Smooth muscle cell (in vitro differentiated cells): Measurements from ENCODE around the gene COLEC12. TPM values are rescaled to one million over a fixed set of nuclear protein-coding genes. Genes with fewer than 3 reads are reported as not detected.

Experiments used
- DNase-seq: peaks from one replicate; lab custom pipeline; 2025; ENCODE audit not compliant: unreplicated experiment; lab: John Stamatoyannopoulos, UW
- H2AFZ ChIP-seq: fragments of 200-600 bp; sonication (generic); 2 replicates; pipeline ENCODE4 v1.6.0; 2016; ENCODE audit warnings: antibody characterized with exemption, low read depth, mild to moderate bottlenecking
- H3F3A ChIP-seq: fragments of 200-600 bp; sonication (generic); 2 replicates; pipeline ENCODE4 v1.6.0; 2017; ENCODE audit warnings: antibody characterized with exemption, low read depth
- H3K27ac ChIP-seq: fragments of 200-600 bp; sonication (generic); 2 replicates; pipeline ENCODE4 v1.5.1; 2016; ENCODE audit warnings: low read depth, mild to moderate bottlenecking
- H3K27me3 ChIP-seq: fragments of 200-600 bp; sonication (generic); 2 replicates; pipeline ENCODE4 v1.6.1; 2016; ENCODE audit warnings: low read depth, mild to moderate bottlenecking
- H3K36me3 ChIP-seq: fragments of 200-600 bp; sonication (generic); 2 replicates; pipeline ENCODE4 v1.5.1; 2016; ENCODE audit warnings: low read depth
- H3K4me1 ChIP-seq: fragments of 200-600 bp; sonication (generic); 2 replicates; pipeline ENCODE4 v1.5.1; 2016; ENCODE audit warnings: low read depth
- H3K4me2 ChIP-seq: fragments of 200-600 bp; sonication (generic); 2 replicates; pipeline ENCODE4 v1.6.0; 2016; ENCODE audit warnings: mild to moderate bottlenecking
- H3K4me3 ChIP-seq: fragments of 200-600 bp; sonication (generic); 2 replicates; pipeline ENCODE4 v1.5.1; 2016; ENCODE audit warnings: mild to moderate bottlenecking
- H3K79me2 ChIP-seq: fragments of 200-600 bp; sonication (generic); 2 replicates; pipeline ENCODE4 v1.6.0; 2016; ENCODE audit warnings: low read depth, mild to moderate bottlenecking
- H3K9ac ChIP-seq: fragments of 200-600 bp; sonication (generic); 2 replicates; pipeline ENCODE4 v1.6.0; 2016; ENCODE audit warnings: low read depth
- H3K9me3 ChIP-seq: fragments of 200-600 bp; sonication (generic); replicated peaks from 2 replicates; pipeline ENCODE4 v1.5.1; 2016; ENCODE audit warnings: low read depth
- H4K20me1 ChIP-seq: fragments of 200-600 bp; sonication (generic); 2 replicates; pipeline ENCODE4 v1.6.0; 2016; ENCODE audit warnings: low read depth
- CTCF ChIP-seq: fragments of 200-600 bp; sonication (generic); IDR thresholded peaks from 2 replicates; pipeline ENCODE4 v1.5.1; 2017; ENCODE audit warnings: borderline replicate concordance, mild to moderate bottlenecking, antibody characterized with exemption; ENCODE audit not compliant: insufficient read depth, poor library complexity, severe bottlenecking
- WGBS: methylation state at CpG from one replicate; pipeline ENCODE4 v1.1.7; 2016; ENCODE audit warnings: low lambda C conversion rate; 5-methylcytosine and 5-hydroxymethylcytosine counted together
- polyA plus RNA-seq: library from polyadenylated mRNA; unstranded; fragments of >200 nt; fragmentation: Nextera tagmentation; extraction: Ambion mirVana; gene quantifications from 2 replicates; pipeline ENCODE4 v1.2.1, GENCODE V29; 2016
- total RNA-seq: library from RNA; depleted of rRNA; stranded (reverse); fragments of >200 nt; gene quantifications from 2 replicates; pipeline ENCODE4 v1.2.3, GENCODE V29; 2014

The COLEC12 gene
- total and polyA plus RNA-seq, 2 experiments from 2014 or later, result 10.8 to 13.7 TPM

GRCh38 chr18:323253-323622 lies 177.3 kb downstream of the COLEC12 start:
- no peak for TF ChIP-seq CTCF
- 57% methylated on average over 2 of the region's 2 CpGs for WGBS
- Histone ChIP-seq H3K4me3 (no peak overlapping the region), H4K20me1 (no peaks in the 10 kb centered on the region), H3K4me2 (peak overlapping the region; percentile 41), H3K79me2 (no peaks in the 10 kb centered on the region), H3K27ac (no peak overlapping the region), H3K4me1 (no peaks in the 10 kb centered on the region), H3K9ac (no peak overlapping the region), H3F3A (peaks cover 5% of the 10 kb centered on the region), H3K36me3 (no peaks in the 10 kb centered on the region), H3K9me3 (no peaks in the 10 kb centered on the region), H2AFZ (no peak overlapping the region), H3K27me3 (no peaks in the 10 kb centered on the region)
- DNase-seq, result no peak

- no peak overlapping the region for H3K4me2 ChIP-seq
- no peak for TF ChIP-seq CTCF
- 94% methylated on average over 5 of the region's 5 CpGs for WGBS
- H3K9ac ChIP-seq, result no peak overlapping the region
- DNase-seq, result no peak
- no peak overlapping the region for H3K27ac ChIP-seq
- H3F3A ChIP-seq, result peaks cover 5% of the 10 kb centered on the region
- no peaks in the 10 kb centered on the region for H3K4me1 ChIP-seq
- H2AFZ ChIP-seq, result no peak overlapping the region
- no peaks in the 10 kb centered on the region for H4K20me1 ChIP-seq
- no peaks in the 10 kb centered on the region for H3K79me2 ChIP-seq
- no peaks in the 10 kb centered on the region for H3K9me3 ChIP-seq
- H3K27me3 ChIP-seq, result no peaks in the 10 kb centered on the region
- H3K36me3 ChIP-seq, result no peaks in the 10 kb centered on the region
- H3K4me3 ChIP-seq, result no peak overlapping the region
These were observed 178.5 kb downstream of the COLEC12 start for GRCh38 chr18:321865-322467.

- Histone ChIP-seq H3K9me3 (no peaks in the 10 kb centered on the region), H3K27me3 (no peaks in the 10 kb centered on the region), H2AFZ (no peak overlapping the region), H3F3A (peaks cover 5% of the 10 kb centered on the region), H3K79me2 (no peaks in the 10 kb centered on the region), H3K27ac (no peak overlapping the region), H4K20me1 (no peaks in the 10 kb centered on the region), H3K9ac (no peak overlapping the region), H3K4me2 (no peak overlapping the region), H3K4me3 (no peak overlapping the region), H3K36me3 (no peaks in the 10 kb centered on the region), H3K4me1 (no peaks in the 10 kb centered on the region)
- no peak for TF ChIP-seq CTCF
- DNase-seq, result no peak
- 89% methylated on average over 1 of the region's 1 CpG for WGBS
These were observed 180.3 kb downstream of the COLEC12 start for GRCh38 chr18:320155-320554.

- TF ChIP-seq CTCF, result no peak
- H3K9ac ChIP-seq, result no peak overlapping the region
- no peaks in the 10 kb centered on the region for H3K36me3 ChIP-seq
- DNase-seq, result no peak
- H3K27ac ChIP-seq, result no peak overlapping the region
- no peaks in the 10 kb centered on the region for H3K4me1 ChIP-seq
- H3K4me2 ChIP-seq, result no peak overlapping the region
- no peaks in the 10 kb centered on the region for H3K9me3 ChIP-seq
- 95% methylated on average over 5 of the region's 5 CpGs for WGBS
- H3K27me3 ChIP-seq, result no peaks in the 10 kb centered on the region
- peaks cover 5% of the 10 kb centered on the region for H3F3A ChIP-seq
- no peak overlapping the region for H3K4me3 ChIP-seq
- H3K79me2 ChIP-seq, result no peaks in the 10 kb centered on the region
- H4K20me1 ChIP-seq, result no peaks in the 10 kb centered on the region
- H2AFZ ChIP-seq, result no peak overlapping the region
These were observed 180.8 kb downstream of the COLEC12 start for GRCh38 chr18:319720-320119.
